Mucosa of rectum (tissue), 2 donors: ENCODE results near the gene RSAD2.

ENCODE experiments used
- H3K27ac ChIP-seq, 2 donors: one replicate each; pipeline ENCODE4 v1.7.0; 2013; ENCODE audit warnings: inconsistent platforms in 2 of 2, low read depth in 2 of 2, low read length in 2 of 2
- H3K27me3 ChIP-seq, 2 donors: one replicate each; pipeline ENCODE4 v1.7.0; 2013; ENCODE audit warnings: low read length in 2 of 2; ENCODE audit not compliant: control insufficient read depth in 2 of 2, insufficient read depth in 2 of 2
- H3K36me3 ChIP-seq, 2 donors: one replicate each; pipeline ENCODE4 v1.7.0; 2013; ENCODE audit warnings: low read length in 2 of 2; ENCODE audit not compliant: control insufficient read depth in 2 of 2, insufficient read depth in 2 of 2
- H3K4me1 ChIP-seq, 2 donors: one replicate each; pipeline ENCODE4 v1.7.0; 2013; ENCODE audit warnings: low read length in 2 of 2, mild to moderate bottlenecking in 1 of 2; ENCODE audit not compliant: control insufficient read depth in 2 of 2, insufficient read depth in 2 of 2
- H3K4me3 ChIP-seq, 2 donors: one replicate each; pipeline ENCODE4 v1.7.0; 2013; ENCODE audit warnings: low read length in 2 of 2
- H3K9ac ChIP-seq, 2 donors: one replicate each; pipeline ENCODE4 v1.7.0; 2013; ENCODE audit warnings: low read length in 2 of 2, low read depth in 1 of 2, mild to moderate bottlenecking in 1 of 2
- H3K9me3 ChIP-seq, 2 donors: one replicate each; pipeline ENCODE4 v1.7.0; 2013; ENCODE audit warnings: low read length in 2 of 2; ENCODE audit not compliant: control insufficient read depth in 2 of 2
- donor health status: healthy.
- donor health status: Normal muscosa, but diverticular disease.

The RSAD2 gene

DNA sequence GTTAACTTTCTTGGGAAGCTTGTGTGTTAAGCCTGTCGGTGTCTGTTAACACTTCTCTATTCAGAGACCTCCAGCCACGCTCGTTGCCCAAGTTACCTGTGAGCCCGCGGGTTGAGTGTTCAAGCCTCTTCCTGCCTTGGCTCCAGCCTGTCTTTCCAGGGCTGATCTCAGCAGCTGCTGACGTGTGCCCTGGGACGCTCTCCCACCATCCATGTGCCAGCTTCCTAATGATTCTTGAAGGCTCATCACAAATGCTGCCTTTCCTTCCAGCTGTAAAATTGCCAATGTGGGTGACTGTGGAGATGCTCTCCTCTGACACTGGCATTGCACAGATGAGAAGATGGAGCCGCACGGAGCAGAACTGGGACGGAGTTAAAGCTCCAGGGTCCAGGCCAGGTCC is 45.7 kb downstream of the RSAD2 start:
- Histone ChIP-seq H3K27ac (no peak overlapping the region), H3K9ac (no peak overlapping the region), H3K4me1 (peaks cover 0 to 3% of the 10 kb centered on the region in 2 donors)

DNA sequence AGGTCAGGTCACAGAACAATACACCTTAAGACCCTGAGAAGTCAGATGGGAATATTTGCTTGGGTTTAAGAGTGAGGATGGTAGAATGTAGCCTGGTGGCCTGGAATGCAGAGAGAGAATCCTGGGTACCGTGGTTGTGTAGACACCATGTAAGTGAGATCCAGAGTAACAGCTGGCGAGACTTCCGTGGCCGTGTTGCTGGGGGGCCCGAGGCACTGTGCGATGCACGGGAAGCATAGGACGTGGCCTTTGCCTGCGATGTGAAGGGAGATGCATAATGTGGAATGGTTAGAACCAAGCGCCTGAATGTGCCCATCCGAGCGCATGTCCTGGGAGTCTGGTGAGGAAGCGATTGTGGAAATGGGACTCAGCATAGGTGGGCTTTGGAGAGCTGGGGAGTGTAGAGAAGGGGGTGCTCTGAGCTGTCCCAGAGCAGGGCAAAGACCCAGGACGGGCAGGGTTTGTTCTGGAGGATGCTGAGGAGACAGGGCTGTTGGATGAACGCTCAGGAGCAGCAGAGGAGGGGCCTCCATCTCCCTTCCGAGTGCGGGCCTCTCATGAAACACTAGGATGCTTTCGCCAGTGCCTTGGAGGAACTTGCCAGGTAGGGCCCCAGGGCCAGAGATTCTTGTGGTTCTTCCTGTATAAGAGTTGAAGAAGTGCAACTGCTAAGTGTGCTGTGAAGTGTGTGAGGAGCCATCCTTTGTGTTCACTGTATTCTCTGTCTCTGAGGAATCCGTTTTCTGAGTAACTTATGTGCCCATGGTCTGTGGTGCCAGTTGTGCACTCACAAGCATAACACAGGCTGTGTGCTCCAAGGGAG is 46.7 kb downstream of the RSAD2 start:
- H3K27me3 ChIP-seq = no peaks in the 10 kb centered on the region
- H3K9me3 ChIP-seq = no peaks in the 10 kb centered on the region
- no peak overlapping the region for H3K9ac ChIP-seq
- H3K4me3 ChIP-seq = no peak overlapping the region
- H3K4me1 ChIP-seq = peaks cover 0 to 3% of the 10 kb centered on the region in 2 donors
- H3K36me3 ChIP-seq = no peaks in the 10 kb centered on the region
- H3K27ac ChIP-seq = no peak overlapping the region

More for the DNA sequence above, 45.7 kb downstream of the RSAD2 start:
- Histone ChIP-seq H3K27me3 (no peaks in the 10 kb centered on the region), H3K4me3 (no peak overlapping the region), H3K36me3 (no peaks in the 10 kb centered on the region), H3K9me3 (no peaks in the 10 kb centered on the region)

DNA sequence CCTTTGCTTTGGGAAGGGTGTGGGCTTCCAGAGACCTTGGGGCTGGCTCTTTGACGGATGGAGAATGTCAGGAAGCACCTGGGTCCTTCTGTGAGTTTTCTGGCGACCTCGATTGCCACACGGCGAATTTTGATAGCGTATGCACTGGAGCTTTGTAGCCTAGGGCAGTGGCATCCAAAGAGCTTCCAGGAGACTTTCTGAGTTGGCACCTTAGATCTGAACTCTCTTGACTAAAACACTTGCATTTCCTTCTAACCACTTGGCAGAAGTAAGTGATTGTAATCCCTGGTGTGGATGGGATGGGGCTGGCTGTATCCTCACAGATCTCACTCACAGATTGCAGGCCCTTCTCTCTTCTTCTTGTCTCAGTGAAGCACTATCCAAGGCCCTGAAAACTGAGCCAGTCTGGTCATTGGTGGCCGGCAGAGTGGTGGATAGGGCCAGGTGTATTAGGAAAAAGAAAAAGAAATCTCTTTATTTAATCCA is 47.4 kb downstream of the RSAD2 start:
- Histone ChIP-seq H3K9ac (no peak overlapping the region), H3K4me1 (peaks cover 0 to 3% of the 10 kb centered on the region in 2 donors), H3K27ac (no peak overlapping the region), H3K4me3 (no peak overlapping the region), H3K36me3 (no peaks in the 10 kb centered on the region), H3K9me3 (no peaks in the 10 kb centered on the region), H3K27me3 (no peaks in the 10 kb centered on the region)

DNA sequence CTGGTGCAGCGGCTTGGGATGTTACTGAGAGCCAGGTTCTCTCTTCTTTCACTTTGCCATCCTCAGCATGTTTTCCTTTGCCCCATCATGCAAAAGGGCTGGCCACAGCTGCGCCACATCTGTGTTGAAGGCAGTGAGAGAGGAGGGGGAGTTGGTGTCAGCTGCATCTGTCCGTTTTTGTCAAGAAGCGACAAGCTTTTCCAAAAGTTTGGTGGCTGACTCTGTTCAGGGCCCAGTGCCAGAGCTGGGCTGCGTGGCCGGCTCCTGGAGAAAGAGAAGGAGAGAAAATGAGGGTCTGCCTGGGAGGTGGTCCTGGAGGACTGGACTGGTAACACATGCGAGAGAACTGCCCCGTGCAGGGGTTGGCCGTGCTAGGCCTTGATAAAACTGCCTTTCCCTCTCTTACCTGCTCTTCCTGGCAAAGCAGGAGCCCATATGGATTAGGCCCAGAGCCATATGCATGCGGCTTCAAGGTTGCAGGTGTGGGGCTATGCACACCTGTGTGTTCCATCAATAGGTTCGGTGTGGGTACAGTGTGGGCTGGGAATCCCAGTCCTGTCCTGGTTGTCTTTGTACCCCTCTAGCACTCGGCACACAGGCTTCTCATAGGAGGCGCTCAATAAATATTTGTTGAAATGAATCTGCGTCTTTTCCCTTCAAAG is 48.6 kb downstream of the RSAD2 start:
- no peak overlapping the region for H3K9ac ChIP-seq
- no peak overlapping the region for H3K4me3 ChIP-seq
- H3K27ac ChIP-seq = no peak overlapping the region
- H3K36me3 ChIP-seq = no peaks in the 10 kb centered on the region
- no peaks in the 10 kb centered on the region for H3K9me3 ChIP-seq
- H3K27me3 ChIP-seq = no peaks in the 10 kb centered on the region
- H3K4me1 ChIP-seq = peaks cover 0 to under 1% of the 10 kb centered on the region in 2 donors

DNA sequence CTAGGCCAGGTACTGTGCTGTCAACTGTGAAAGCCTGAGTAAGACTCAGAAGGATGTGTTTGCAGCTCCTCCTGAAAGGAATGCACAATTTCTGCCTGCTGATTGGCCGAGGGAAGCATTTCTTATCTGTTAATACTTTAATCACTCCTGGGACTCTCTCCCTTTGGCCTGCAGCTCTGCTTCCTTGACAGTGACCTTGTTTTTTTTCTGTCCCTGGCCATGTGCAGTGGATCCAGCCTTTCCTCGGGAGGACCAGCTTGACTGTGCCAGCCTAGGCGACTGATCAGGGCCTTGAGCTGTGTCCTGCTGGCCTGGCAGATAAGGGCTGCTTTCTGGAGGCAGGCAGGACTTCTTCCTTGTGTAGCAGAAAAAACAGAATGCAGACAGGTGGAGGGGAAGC is 49.6 kb downstream of the RSAD2 start:
- Histone ChIP-seq H3K27ac (no peak overlapping the region), H3K4me3 (no peak overlapping the region), H3K9me3 (no peaks in the 10 kb centered on the region), H3K27me3 (no peaks in the 10 kb centered on the region), H3K36me3 (no peaks in the 10 kb centered on the region), H3K9ac (no peak overlapping the region), H3K4me1 (no peaks in the 10 kb centered on the region)

DNA sequence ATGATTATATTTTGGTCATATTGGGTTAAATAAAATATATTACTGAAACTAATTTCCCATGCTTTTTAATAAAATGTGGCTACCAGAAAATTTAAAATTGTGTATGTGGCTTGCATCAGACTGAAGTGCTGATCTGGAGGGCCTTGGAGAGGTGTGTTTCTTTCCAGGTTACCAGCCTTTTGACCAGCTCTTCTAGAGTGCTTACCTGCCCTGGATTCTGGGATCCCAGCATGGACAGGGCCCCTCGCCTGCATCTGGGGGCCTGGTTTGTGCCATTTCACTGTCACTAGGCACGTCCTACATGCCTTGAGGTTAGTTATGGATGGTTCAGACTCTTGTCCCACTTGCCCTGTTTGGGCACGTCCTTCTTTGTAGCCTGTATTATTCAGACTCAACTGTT is 50.2 kb downstream of the RSAD2 start:
- Histone ChIP-seq H3K27ac (no peak overlapping the region), H3K4me3 (no peak overlapping the region), H3K9me3 (no peaks in the 10 kb centered on the region), H3K36me3 (no peaks in the 10 kb centered on the region), H3K27me3 (no peaks in the 10 kb centered on the region), H3K9ac (no peak overlapping the region), H3K4me1 (no peaks in the 10 kb centered on the region)

DNA sequence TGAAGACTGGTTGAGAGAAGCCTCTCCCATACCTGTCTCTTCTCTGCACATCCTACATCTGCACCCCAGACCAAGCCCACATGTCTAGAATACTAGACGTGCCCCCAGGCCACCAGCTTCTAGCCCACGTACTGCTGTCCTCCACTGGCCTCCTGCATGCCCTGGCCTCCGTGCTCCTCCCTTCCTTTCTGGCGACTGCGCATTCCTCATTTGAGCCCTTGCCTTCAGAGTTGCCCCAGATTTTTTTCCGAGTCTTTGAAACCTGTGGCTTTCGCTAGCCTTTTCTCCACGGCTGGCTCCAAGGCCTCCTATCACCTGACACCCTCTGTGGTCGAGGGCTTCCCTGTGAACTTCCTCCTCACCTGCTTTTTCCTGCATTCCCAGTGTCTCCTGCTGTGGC is 50.9 kb downstream of the RSAD2 start:
- no peaks in the 10 kb centered on the region for H3K4me1 ChIP-seq
- no peaks in the 10 kb centered on the region for H3K36me3 ChIP-seq
- H3K27ac ChIP-seq = no peak overlapping the region
- H3K9me3 ChIP-seq = no peaks in the 10 kb centered on the region
- H3K9ac ChIP-seq = no peak overlapping the region
- H3K27me3 ChIP-seq = no peaks in the 10 kb centered on the region
- H3K4me3 ChIP-seq = no peak overlapping the region

DNA sequence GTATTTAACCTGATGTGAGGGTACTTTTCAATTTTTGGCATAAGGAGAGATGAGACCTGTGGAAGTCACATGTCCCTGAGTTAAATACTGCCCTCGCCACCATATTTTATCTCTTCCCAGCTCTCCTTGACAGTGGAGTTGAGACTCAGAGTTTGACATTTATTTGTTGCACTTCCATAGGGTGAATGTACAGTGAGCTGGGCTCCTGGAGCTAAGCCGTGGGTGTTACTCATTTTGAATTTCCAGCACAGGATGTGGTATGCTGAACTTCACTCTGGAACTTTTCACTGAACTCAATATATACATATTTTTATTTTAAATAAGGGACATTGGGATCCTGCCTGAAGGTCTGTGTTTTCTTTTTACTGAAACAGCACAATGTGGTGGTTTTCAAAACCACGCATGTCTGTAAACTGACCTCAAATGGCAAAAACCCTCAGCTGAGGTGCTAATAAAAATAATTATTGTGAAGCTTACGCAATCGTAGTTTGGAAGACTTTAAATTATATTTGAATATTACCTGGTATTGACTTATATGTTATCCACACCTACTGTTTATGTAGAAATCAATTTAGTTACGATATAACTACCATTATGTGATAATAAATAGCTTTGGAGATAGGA is 51.7 kb downstream of the RSAD2 start:
- H3K27ac ChIP-seq = no peak overlapping the region
- no peak overlapping the region for H3K4me3 ChIP-seq
- no peak overlapping the region for H3K9ac ChIP-seq
- no peaks in the 10 kb centered on the region for H3K27me3 ChIP-seq
- no peaks in the 10 kb centered on the region for H3K4me1 ChIP-seq
- H3K9me3 ChIP-seq = no peaks in the 10 kb centered on the region
- no peaks in the 10 kb centered on the region for H3K36me3 ChIP-seq

DNA sequence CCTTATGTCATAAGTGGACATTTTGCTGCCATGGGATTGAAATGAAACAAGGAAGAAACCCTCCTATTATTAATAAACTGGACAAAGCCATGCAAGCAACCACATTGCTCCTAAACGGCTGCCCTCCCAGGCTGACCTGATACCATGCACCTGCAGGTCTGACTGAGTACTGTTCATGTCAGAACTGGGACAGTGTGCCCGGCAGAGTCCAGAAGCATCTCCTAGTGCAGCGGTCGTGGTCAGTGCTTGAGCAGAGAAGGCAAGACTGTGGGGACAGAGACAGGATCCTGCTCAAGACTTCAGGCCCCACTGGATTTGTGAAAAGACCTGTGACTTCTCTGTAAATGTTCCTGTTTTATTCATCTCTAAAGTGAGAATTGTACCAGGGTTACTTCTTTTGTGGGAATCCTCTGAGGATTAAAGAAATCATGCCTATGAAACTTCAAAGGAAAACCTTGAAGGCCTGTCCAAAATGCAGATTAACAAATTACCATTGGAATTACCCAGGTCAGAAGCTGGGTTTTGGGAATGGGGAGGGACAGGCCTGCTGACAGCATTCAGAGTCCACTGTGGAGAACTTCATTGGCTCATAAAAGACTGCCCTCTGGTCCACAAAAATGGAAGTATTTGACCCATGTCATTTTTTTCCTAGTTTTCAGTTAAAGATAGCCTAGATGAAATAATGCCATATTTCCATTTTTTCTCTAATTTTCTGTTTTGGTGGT is 53.5 kb downstream of the RSAD2 start:
- Histone ChIP-seq H3K27ac (no peak overlapping the region), H3K4me1 (no peaks in the 10 kb centered on the region), H3K9ac (no peak overlapping the region), H3K27me3 (no peaks in the 10 kb centered on the region), H3K4me3 (no peak overlapping the region), H3K9me3 (no peaks in the 10 kb centered on the region), H3K36me3 (no peaks in the 10 kb centered on the region)

DNA sequence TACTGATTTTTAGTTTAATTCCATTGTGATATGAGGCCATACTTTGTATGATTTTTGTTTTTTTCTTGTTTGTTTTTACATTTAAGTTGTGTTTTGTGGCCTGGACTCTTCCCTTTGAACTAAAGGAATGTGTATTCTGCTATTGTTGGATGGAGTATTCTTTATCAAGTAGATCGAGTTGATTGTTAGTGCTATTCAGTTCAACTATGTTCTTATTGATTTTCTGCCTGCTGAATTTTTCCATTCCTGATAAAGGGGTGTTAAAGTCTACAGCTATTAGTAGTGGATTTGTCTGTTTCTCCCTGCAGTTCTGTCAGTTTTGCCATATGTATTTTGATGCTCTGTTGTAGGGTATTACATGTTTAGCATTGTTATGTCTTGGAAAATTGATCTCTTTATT is 54.2 kb downstream of the RSAD2 start:
- no peak overlapping the region for H3K9ac ChIP-seq
- no peaks in the 10 kb centered on the region for H3K27me3 ChIP-seq
- H3K36me3 ChIP-seq = no peaks in the 10 kb centered on the region
- H3K27ac ChIP-seq = no peak overlapping the region
- H3K4me1 ChIP-seq = no peaks in the 10 kb centered on the region
- H3K4me3 ChIP-seq = no peak overlapping the region
- H3K9me3 ChIP-seq = no peaks in the 10 kb centered on the region
